HG03442 (cell line): ENCODE measurements around the gene NEDD4L.
"Not testable (repeated sequence)": the region's sequence is repeated elsewhere in the genome, so short reads cannot be mapped to it uniquely, and the experiment has no call there.

Experiments
- ATAC-seq: cut with Tn5 transposase; IDR thresholded peaks from one replicate; pipeline ENCODE4 v1.9.1; 2021; ENCODE audit warnings: mild to moderate bottlenecking, moderate library complexity; ENCODE audit not compliant: unreplicated experiment

Gene NEDD4L

DNA sequence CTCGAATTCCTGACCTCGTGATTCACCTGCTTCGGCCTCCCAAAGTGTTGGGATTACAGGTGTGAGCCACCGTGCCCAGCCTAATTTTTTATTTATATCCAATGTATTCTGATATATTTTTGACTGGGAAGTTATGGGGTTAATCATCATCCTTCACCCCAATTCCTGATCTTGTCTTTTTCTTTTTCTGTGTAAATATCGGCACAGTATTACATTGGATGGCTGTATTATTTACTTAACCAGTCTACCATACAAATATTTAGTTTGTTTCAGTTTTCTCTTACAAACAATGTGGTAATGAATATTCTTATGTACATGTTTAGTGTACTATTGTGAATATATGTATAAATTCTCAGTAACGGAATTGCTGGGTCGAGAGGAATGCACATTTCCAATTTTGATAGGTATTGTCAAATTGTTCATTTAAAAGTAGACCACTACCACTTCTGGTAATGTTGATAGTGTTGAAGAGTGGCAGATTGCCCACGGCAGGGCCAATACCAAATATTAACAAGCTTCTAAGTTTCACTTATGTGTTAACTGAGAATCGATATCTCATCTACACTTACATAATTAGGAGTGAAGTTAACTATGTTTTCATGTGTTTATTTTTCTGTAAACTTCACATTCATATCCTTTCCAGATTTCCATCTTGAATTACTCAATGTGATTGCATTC is 388.2 kb downstream of the NEDD4L start:
- ATAC-seq: no peak

- not testable (repeated sequence) for ATAC-seq
These were observed 391.4 kb downstream of the NEDD4L start for GRCh38 chr18:58435221-58436005.

GRCh38 chr18:58438161-58438957 is 394.3 kb downstream of the NEDD4L start:
- no peak for ATAC-seq

DNA sequence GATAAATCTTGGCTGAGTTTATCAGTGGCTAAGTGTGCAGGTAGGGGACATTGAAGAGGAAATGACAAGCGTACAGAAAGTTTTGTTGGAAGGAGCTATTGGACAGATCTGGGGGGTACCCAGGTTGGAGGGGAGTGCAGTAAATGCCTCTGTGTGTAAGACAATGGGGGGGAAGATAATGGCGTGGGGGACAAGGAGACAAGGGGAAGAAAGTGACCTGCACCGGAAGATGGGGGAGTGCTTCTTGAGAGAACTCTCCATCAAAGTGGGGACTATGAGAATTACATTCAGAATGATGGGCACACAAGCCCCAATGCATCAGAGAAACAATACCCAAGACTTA is 394.9 kb downstream of the NEDD4L start:
- no peak for ATAC-seq

DNA sequence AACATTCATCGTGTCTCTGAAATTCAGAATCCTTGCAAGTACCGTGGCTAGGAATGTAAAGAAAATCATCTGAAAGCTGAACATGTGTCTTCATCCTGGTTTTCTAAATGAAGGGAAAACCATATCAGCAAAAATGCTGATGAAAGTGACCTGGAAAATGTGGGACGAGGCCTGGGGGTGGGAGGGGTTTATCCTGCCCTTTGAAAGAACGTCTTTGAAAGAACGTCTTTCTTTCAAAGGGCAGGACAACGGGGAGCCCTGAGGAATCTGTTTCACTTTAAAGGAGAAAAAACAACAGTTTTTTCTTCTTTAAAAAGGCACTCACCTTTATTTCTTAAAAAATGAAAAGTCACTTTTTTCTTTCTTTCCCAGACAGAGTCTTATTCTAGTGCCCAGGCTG is 399.6 kb downstream of the NEDD4L start:
- ATAC-seq: no peak

DNA sequence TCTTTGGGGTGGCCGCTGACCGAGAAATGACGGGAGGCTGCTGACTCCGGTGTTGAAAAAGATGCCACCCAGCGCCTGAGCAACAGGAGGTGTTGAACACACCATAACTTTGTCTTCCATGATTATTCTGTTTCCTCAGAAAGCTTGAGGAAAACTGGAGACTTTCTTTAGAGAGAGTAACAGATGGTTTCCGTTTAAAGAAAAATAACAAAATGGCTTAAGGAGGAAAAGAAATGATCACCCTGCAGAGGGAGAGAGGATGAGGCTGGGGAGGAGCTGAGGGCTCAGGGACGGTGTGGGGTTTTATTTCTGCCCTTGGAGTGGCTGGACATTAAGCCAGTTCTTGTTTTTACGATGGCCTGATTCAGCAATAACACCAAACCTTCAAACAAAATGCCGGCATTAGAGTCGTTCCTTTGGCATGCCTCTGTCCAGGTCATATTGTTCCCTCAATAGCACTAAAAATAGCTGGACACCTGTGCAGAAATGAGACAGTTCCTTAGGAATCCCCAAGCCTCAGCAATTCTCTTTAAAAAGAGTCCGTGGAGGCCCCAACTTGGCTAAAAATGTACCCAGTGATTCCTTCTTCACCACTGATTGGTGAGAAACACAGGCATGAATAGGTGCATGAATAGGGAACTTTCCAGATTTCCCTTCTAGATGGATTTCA is 402.5 kb downstream of the NEDD4L start:
- ATAC-seq: no peak

- no peak for ATAC-seq
These were observed 403.5 kb downstream of the NEDD4L start for GRCh38 chr18:58447402-58448095.

DNA sequence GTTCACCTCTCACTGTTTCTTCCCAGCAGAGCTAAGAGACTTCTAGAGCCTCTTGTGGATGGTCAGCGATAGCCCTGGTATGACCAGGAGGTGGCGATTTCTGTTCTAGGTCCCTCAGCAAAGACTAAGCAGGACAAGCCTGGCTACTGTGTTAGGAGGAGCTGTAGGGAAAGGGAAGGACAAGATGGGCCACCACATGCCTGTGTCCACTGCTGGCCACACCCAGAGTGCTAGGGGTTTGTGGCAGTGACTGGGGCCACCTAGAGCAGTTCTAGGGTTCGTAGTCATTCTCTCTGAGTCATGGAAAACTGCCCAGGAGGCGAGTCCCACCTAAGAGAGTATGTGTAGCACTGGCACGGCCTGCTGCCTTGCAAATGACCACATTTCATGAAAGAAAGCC is 405.4 kb downstream of the NEDD4L start:
- no peak for ATAC-seq
